GM12874 (cell line): ENCODE results near the gene FAM204A.

Experiments
- CTCF ChIP-seq: IDR thresholded peaks from 2 replicates; pipeline ENCODE4 v1.5.1; 2011; ENCODE audit warnings: low read depth, mild to moderate bottlenecking, control low read depth, low read length, moderate library complexity; ENCODE audit not compliant: insufficient read depth

FAM204A gene

GRCh38 chr10:118341791-118342637, at the start of gene FAM204A:
FAM204A (minus strand) TSS chr10:118342324; CDS start chr10:118336415, 5,909 bp downstream.
- TF ChIP-seq CTCF, result no peak

GRCh38 chr10:118383699-118384098, 41.6 kb upstream of the FAM204A start:
- TF ChIP-seq CTCF, result no peak

- no peak for TF ChIP-seq CTCF
These were observed 41.1 kb upstream of the FAM204A start for GRCh38 chr10:118383063-118383689.

- no peak for TF ChIP-seq CTCF
These were observed 32.3 kb upstream of the FAM204A start for GRCh38 chr10:118374404-118374803.

GRCh38 chr10:118373786-118374185, 31.7 kb upstream of the FAM204A start:
- TF ChIP-seq CTCF, result no peak

GRCh38 chr10:118370499-118370898, 28.4 kb upstream of the FAM204A start:
- no peak for TF ChIP-seq CTCF

- no peak for TF ChIP-seq CTCF
These were observed 27.6 kb upstream of the FAM204A start for GRCh38 chr10:118369641-118370205.
